ENCODE data around the gene RAB7B. TPM values are rescaled to one million over a fixed set of nuclear protein-coding genes. Genes with fewer than 3 reads are reported as not detected.

Gene RAB7B
- total and polyA plus RNA-seq, 12 donors = 0.17 to 3.5 (median 0.82) TPM

GRCh38 chr1:205950280-205950679, 52.9 kb downstream of the RAB7B start:
- WGBS, 4 donors = 77 to 94% (median 81%) methylated on average over 2 to 8 of the region's 8 CpGs
- H3K4me3 ChIP-seq = no peak overlapping the region
- H3K36me3 ChIP-seq (replicated peaks in 1 of 2) = no peaks in the 10 kb centered on the region
- H3K27ac ChIP-seq = no peak overlapping the region
- H3K27me3 ChIP-seq = no peaks in the 10 kb centered on the region
- H3K9me3 ChIP-seq (replicated peaks in 1 of 3) = no peaks in the 10 kb centered on the region
- DNase-seq = peak in 3 of 7 donors; percentile 11 to 31 (median 13)
- TF ChIP-seq POLR2A (IDR thresholded peaks at IDR 0.05) (no peak), CTCF (IDR thresholded peaks at IDR 0.05) (no peak)
- intact Hi-C loops (cut with DNase I) = no loop called here
- no peaks in the 10 kb centered on the region for H3K4me1 ChIP-seq (replicated peaks in 1 of 2)

DNA sequence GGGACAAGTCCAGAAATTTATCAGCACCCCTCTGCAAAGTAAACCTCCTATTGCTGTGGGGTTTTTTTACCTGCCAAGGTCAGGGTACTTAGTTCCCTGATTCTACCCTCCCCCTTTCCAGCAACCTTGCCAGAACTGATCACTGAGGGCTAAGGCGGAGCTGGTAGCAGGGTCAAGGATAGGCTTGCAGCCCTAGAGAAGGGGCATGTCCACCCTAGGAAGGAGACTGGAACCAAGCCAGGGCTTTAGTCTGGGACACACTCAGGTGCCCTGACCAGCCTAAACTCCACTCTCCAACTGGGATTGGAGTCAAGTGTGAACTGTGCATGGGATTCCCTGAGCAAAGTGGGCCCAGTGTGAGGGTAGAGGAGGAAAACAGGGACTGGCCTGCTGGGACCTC, 53.4 kb downstream of the RAB7B start:
- no peak overlapping the region for H3K27ac ChIP-seq
- H3K9me3 ChIP-seq (replicated peaks in 1 of 3) = no peaks in the 10 kb centered on the region
- intact Hi-C loops (cut with DNase I) = no loop called here
- peak in 1 of 7 donors; percentile 12 for DNase-seq
- no peak overlapping the region for H3K4me3 ChIP-seq
- no peaks in the 10 kb centered on the region for H3K27me3 ChIP-seq
- H3K4me1 ChIP-seq (replicated peaks in 1 of 2) = no peaks in the 10 kb centered on the region
- 50 to 63% (median 60%) methylated on average over 1 of the region's 1 CpG; no CpG with 5 or more reads in 1 of the 4 donors for WGBS, 4 donors
- H3K36me3 ChIP-seq (replicated peaks in 1 of 2) = no peaks in the 10 kb centered on the region
- no peak for TF ChIP-seq CTCF (IDR thresholded peaks at IDR 0.05)
- no peak for TF ChIP-seq POLR2A (IDR thresholded peaks at IDR 0.05)

GRCh38 chr1:205948886-205949285, 54.3 kb downstream of the RAB7B start:
- DNase-seq = no peak

DNA sequence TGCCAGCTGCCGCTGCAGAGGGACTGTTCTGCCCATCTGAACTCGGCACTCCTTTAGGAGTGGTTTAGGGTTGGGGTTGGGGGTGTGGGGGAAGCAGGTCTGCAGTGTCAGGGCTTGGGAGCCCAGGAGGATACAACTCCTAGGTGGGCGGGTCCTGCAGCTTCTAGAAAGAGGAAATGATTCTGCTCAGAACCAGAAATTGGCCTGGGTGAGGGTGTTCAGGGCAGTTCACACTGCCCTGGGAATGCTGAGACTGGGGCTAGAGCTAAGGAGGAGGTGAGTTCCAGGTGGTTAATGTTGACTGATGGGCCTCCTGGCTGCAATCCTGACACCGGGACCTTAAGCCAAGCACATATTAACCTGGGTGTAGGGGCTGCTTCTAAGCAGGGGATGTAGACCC, 55.2 kb downstream of the RAB7B start:
- intact Hi-C loops (cut with DNase I) = no loop called here
- TF ChIP-seq CTCF (IDR thresholded peaks at IDR 0.05) (no peak), POLR2A (IDR thresholded peaks at IDR 0.05) (no peak)
- WGBS, 4 donors = 75 to 87% (median 82%) methylated on average over 4 of the region's 4 CpGs
- Histone ChIP-seq H3K4me1 (replicated peaks in 1 of 2) (no peaks in the 10 kb centered on the region), H3K4me3 (no peak overlapping the region), H3K9me3 (replicated peaks in 1 of 3) (no peaks in the 10 kb centered on the region), H3K27ac (no peak overlapping the region), H3K27me3 (peaks cover 5% of the 10 kb centered on the region), H3K36me3 (replicated peaks in 1 of 2) (no peaks in the 10 kb centered on the region)
- no peak for DNase-seq

More at GRCh38 chr1:205948886-205949285, 54.3 kb downstream of the RAB7B start:
- H3K27me3 ChIP-seq = no peaks in the 10 kb centered on the region
- H3K27ac ChIP-seq = no peak overlapping the region
- H3K36me3 ChIP-seq (replicated peaks in 1 of 2) = no peaks in the 10 kb centered on the region
- intact Hi-C loops (cut with DNase I) = no loop called here
- TF ChIP-seq POLR2A (IDR thresholded peaks at IDR 0.05) (no peak), CTCF (IDR thresholded peaks at IDR 0.05) (no peak)
- H3K9me3 ChIP-seq (replicated peaks in 1 of 3) = no peaks in the 10 kb centered on the region
- no peaks in the 10 kb centered on the region for H3K4me1 ChIP-seq (replicated peaks in 1 of 2)
- 91 to 100% (median 95%) methylated on average over 2 to 3 of the region's 3 CpGs for WGBS, 4 donors
- no peak overlapping the region for H3K4me3 ChIP-seq
